GM12872 (cell line): ENCODE data around the gene CALML6.

Experiments
- TF ChIP-seq, protein P1 (sequence below): IDR thresholded peaks from 3 replicates; pipeline ENCODE4 v1.5.1; 2011; ENCODE audit warnings: low read depth, mild to moderate bottlenecking, low read length, moderate library complexity; ENCODE audit not compliant: insufficient read depth

The CALML6 gene

DNA sequence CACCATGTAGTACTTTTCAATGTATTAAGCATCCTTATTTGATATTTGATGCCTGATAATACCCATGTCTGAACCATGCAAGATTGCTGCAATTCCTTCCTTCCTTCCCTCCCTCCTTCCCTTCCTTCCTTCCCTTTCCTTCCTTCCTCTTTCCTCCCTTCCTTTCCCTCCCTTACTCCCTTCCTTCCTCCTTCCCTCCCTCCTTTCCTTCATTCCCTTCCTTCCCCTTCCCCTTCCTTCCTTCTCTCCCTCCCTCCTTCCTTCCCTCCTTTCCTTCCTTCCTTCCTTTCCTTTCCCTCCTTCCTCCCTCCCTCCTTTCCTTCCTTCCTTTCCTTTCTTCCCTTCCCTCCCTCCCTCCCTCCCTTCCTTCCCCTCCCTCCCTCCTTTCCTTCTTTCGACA lies 33.7 kb downstream of the CALML6 start:
- TF ChIP-seq, protein P1, sequence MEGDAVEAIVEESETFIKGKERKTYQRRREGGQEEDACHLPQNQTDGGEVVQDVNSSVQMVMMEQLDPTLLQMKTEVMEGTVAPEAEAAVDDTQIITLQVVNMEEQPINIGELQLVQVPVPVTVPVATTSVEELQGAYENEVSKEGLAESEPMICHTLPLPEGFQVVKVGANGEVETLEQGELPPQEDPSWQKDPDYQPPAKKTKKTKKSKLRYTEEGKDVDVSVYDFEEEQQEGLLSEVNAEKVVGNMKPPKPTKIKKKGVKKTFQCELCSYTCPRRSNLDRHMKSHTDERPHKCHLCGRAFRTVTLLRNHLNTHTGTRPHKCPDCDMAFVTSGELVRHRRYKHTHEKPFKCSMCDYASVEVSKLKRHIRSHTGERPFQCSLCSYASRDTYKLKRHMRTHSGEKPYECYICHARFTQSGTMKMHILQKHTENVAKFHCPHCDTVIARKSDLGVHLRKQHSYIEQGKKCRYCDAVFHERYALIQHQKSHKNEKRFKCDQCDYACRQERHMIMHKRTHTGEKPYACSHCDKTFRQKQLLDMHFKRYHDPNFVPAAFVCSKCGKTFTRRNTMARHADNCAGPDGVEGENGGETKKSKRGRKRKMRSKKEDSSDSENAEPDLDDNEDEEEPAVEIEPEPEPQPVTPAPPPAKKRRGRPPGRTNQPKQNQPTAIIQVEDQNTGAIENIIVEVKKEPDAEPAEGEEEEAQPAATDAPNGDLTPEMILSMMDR, result no peak

DNA sequence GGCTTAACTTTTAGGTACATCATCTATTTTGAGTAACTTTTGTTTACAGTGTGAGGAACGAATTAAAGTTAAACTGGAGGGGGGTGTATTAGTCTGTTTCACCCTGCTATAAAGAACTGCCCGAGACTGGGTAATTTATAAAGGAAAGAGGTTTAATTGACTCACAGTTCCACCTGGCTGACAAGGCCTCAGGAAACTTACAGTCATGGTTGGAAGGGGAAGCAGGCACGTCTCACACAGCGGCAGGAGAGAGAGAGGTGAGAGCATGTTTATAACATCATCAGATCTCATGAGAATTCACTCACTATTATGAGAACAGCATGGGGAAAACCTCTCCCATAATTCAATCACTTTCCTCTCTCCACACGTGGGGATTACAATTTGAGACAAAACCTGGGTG lies 35.9 kb downstream of the CALML6 start:
- TF ChIP-seq, protein P1, result no peak

DNA sequence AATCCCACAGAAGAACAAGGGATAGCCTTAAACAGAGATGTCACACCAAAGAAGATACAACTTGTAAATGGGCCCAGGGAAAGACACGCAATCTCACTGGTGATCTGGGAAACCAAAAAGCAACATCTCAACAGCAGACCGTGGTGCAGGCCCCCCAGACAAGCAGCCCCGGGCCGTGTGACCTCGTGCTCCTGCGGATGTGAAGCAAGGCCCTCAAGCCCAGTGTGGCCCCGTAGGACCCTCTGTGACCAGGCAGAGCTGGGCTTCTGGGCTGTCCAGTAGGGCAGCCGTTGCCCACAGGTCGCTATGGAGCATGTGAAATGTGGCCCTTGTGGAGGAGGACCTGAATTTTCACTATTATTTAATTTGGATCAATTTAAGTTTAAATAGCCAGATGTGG lies 39.0 kb downstream of the CALML6 start:
- TF ChIP-seq, protein P1, result no peak

- TF ChIP-seq, protein P1, result peak; percentile 36; the same call in 1 of the 3 replicates
Measured at GRCh38 chr1:1954831-1955441, 39.9 kb downstream of the CALML6 start.

DNA sequence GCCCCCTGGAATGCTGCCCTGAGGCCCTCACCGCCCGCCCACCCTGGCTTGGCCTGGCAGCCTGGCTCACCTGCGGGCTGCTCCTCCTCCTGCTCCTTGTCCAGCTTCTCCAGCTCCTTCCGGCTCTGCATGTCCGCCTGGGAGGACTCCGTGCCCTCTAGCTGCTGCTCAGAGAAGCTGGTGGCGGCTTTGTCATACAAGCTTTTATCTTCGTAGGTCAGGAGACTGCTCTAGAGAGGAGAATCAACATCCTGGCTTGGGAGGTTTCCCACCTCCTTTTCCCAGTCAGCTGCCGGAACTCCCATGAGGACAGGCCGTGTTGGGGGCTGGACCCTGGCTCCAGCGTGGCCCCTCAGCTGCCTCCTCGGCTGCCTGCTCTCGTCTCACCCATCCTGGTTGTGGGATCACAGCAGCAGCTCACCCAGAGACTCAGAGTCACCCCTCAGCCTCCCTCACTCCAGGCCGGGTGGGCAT lies 40.6 kb downstream of the CALML6 start:
- TF ChIP-seq, protein P1, result no peak

DNA sequence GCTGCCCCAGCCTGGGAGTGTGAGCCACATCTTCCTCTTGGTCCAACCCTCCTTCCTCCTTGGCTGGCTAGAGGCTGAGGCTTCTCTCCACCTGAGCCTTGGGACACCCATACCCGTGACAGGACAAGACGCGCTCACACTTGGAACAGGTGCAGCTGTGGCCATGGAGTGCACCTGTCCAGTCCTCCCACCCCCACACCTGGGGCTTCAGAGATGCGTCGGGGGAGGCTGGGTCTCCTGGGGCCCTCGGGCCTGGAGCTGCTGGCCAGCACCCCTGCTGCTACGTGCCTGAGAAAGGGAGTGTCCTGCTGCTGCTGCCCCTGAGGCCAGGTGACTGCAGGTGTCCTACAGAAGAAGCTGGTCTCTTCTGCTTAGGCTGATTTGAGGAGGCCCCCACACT lies 41.0 kb downstream of the CALML6 start:
- TF ChIP-seq, protein P1, result no peak

DNA sequence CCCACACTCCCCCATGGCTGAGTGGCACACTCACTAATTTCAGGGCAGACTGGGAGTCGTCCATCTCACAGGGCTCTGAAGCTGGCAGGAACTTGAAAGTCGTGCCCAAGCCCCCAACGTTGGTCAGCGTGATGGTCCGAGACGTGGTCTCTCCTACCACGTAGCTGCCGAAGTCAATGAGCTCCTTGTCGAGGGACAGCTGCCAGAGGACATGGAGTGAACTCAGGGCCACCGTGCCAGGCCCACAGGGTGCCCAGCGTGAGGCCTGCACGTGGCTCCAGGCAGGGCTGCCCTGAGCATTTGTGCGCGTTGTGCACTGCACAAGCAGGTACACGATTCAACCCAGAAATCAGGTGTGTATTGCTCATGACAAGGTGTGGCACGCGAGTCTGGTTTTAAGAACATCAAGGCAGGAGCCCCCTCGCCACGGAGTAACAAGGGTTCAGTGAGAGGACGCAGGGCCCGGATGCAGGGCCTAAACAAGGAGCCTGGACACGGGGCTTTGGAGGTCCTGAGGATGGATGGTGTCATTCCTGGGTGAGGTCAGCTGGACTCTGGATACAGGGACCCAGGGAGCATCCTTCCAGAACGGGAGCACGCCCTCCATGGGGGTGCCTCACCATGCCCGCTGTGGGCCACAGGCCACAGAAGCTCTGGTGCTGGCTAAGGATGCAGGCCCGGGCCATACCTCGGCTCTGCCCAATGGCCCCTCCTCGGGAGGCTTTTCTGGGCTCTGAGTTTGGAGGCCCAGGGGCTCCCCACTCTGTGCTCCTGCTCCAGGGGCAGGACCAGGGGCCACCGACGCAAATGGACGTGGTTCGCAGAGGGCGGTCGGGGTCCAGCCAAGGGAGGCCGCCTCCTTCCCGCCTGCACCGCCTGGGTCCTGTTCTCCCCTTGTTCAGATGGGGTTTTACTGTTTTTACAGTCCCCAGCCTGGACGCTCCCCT lies 41.8 kb downstream of the CALML6 start:
- TF ChIP-seq, protein P1, result no peak
